GM18519 (cell line): ENCODE results near the gene DNAJB1.

Experiments used
- ATAC-seq: cut with Tn5 transposase; IDR thresholded peaks from one replicate; pipeline ENCODE4 v1.9.1; 2021; ENCODE audit warnings: mild to moderate bottlenecking, moderate library complexity; ENCODE audit not compliant: unreplicated experiment, low FRiP score

The DNAJB1 gene

DNA sequence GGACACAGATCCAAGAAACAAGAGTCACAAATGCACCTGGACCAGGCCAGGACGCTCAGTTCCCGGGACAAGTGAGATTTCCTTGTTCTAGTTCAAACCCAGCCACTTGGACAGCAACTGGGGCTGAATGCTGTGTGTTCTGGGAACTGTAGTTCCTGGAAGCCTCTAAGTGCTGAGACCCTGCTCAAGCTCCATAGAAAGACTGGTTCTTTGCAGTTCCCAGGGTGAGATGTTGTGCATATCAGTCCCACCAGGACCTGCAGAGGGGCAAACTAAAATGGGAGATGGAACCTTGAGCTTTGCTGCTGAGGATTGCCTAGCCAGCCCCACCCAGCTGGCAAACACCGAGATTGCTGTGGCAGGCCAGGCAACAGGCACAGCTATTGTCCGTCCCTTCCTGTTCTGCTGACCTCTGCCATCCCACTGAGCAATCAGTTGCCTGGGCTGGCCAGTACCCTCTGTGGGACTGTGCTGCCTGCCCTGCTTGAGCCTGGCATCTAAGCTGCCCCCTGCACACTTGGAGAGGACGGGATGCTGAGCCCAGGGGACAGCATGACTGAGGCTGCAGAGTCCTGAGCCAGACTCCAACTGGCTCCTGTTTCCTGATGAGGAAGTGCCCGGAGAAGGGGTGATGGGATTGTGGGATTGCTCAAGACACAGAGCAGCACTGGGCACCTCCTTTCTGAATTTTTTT lies 20.8 kb downstream of the DNAJB1 start:
- ATAC-seq, result no peak

DNA sequence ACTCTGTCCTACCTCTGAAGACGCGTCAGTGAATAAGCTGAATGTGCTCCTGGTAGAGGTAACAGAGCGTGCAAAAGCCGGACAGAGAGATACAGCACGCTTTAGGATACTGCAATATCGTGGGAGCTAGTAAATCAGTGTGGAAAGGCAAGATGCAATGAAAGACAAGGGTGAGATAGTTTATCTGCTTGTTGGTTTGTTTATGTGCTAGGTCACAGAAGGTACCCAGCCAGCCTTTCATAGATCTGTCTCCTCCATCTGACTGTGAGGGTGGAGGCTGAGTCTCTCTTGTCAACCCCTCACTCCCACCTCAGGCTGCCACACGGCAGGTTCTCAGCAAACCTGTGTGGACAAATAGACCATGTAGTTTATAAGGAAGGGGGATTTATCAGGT lies 21.4 kb downstream of the DNAJB1 start:
- no peak for ATAC-seq

DNA sequence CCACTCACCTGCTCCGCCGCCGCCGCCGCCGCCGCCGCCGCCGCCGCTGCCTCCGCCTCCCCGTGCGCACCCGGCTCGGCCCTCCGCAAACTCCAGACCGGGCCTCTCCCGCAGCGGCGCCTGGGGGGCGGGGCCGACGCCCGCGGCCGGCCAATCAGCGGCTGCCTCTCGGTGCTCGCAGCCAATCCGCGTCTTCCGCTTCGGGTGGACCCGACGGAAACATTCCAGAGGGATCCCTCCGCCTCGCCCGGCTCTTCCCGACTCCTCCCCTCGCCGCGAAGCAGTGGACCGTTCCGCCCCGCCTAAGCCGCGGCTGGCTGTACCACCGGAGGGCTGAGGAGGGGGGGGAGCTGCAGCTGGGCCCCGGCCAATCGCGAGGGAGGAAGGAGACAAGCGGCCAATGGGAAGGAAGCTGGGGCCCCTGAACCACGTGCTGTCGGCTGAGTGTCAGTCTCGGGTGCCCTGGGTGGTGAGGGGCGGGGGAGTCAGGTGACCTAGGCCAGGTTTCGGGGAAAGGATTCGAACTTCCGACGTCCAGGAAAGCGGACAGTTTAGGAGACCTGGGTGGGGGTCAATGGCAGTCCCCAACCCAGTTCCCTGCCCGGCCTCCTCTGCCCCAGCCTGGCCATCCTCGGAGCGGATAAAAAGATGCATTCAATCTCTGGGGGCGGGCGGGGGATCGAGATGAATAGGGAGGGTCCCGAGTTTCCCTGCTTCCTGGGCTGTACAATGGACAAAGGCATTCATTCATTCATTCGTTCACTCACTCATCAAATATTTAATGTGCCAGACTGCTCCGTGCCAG lies 22.0 kb downstream of the DNAJB1 start, which contains the start of gene GIPC1:
GIPC1 (minus strand) TSS at position 99 of the 805 bp plus-strand sequence. CDS start 13,151 bp downstream, outside the sequence.
- no peak for ATAC-seq

DNA sequence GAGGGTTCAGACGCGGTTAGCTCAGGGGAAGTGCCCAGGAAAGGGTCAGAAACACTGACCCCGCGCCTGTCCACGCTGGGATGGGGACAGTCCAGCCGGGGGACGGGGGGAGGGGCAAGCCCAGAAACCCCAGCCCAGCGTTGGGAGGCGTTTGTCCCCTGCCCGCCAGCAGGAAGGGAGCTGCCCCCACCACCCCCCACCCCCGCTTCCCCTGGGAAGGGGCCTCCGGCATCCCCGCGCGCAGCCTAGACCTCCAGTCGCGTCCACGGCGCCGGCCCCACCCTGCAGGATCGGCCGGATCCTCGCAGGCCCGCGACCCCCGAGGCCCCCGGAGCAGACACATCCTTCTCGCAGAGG lies 22.5 kb downstream of the DNAJB1 start:
- ATAC-seq, result no peak

DNA sequence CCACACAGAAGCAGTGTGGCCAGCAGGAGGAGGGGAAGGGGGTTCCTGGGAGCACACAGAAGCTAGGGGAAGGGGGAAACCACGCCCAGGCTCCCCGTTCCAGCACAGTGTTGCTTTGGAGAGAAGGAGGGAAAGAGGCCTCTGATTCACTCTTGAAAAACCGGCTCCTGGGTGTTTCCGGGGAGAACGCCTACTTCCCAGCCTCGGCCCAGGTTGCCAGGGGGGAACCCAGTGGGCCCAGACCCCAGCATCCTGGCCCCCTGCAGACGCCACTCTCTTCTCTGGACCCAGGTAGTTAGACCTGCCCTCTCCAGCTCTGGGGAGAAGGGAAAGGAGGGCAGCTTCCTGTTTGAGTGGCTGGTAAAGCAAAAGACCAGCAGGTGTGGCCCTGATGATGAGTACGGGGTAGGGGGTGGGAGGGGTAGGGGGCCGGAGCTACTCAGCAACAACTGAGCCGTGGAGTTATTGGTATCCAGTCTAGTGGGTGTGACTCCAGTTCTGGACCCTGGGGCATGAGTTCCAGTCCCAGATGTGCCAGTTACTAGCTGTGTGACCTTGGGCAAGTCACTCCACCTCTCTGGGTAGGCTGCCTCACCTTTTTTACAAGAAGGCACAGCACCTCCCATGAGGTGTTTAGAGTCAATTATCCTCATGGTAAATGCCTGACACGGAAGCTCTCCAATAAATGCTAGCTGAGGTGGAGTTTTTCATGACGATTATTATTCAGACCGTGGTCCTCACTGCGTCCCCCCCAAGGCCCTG lies 23.1 kb downstream of the DNAJB1 start:
- no peak for ATAC-seq

DNA sequence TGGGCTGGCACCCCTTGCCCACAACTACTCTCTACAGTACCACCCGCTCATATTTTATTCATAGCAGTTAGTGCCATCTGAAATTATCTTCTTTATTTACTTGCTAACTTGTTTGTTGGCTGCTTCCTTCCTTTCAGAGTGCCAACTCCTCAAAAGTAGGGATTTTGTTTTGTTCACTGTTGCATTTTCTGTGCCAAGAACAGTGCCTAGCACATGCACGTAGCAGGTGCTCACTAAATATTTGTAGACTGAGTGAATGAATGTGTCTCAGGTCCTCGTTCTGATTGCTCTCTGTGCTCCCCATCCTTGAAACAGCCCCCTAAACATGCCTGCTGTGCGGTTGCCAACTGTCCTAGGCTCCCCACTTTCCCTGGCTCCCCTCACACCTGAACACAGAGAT lies 23.8 kb downstream of the DNAJB1 start:
- no peak for ATAC-seq

DNA sequence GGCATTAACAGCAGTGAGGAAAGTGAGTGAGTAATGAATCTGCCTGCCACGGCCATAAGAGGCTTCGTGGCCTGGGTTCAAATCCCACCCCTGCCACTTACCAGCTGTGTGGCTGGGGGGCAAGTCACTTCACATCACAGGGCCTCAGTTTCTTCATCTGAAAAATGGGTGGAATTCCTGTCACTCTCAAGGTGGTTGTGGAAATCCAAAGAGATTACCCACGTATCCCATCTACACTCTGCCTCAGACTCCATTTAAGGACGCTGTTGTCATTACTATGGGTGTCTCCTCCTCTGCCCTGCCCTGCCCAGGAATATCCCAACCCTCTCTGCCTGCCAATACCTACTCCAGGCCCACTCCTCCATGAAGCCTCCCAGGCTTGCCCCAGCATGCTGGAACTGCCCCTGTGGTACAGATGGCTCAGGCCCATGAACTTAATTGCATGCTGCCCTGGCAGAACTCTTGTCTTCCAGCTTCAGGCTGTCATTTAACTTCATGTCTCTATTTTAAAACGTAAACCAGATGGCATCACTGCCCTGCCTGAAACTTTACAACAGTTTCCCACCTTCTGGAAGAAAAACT lies 25.4 kb downstream of the DNAJB1 start:
- ATAC-seq, result no peak

DNA sequence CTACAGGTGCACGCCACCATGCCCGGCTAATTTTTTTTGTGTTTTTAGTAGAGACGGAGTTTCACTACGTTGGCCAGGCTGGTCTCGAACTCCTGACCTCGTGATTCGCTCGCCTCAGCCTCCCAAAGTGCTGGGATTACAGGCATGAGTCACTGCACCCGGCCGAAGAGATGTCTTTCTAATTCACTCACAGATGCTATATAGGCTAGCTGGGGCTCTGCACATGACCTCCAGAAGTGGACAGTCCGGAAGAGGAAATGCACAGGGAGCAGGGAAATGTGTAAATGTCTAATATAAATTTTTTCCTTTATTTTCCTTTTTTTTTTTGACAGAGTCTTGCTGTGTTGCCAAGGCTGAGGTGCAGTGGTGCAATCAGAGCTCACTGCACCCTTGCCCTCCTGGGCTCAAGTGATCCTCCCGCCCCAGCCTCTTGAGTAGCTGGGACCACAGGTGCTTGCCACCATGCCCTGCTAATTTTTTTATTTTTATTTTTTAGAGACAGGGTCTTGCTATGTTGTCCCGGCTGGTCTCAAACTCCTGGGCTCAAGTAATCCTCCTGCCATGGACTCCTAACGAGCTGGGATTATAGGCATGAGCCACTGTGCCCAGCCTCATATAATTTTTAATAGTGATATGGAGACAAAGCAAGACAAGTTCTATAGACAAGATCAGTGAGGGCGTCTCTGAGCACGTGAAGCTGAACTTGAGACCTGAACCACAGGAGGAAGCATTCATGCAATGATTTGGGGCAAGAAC lies 30.6 kb downstream of the DNAJB1 start:
- ATAC-seq, result no peak

DNA sequence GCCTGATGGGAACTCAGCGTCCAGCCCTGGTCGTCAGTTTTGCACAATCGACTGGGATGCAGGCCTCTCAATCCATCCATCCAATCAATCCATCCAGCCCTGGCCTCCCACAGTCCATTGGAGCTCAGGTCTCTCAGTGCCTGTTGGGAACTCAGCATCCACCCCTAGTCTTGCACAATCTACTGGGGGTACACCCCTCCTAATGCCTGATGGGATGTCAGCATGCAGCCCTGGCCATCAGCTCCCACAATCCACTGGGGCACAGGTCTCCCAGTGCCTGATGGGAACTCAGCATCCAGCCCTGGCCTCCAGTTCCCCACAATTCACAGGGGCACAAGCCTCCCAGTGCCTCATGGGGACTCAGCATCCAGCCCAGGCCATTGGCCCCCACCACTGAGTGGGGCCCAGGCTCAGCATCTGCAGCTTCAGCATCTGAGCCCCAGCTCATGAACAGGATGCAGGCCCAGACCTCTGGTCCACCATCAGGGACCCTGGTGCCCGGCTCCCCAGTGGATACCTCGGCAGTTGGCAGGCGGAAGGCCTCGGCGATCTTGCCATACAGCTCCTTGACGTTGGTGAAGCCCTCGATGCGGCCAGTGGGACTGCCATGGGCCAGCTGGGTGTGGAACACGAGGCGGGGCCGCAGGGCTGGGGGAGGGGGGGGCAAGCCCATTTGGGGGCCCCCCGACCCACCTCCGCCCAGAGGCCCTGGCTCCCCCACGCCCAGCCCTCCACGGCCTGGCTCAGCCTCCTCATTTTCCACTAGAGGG lies 35.8 kb downstream of the DNAJB1 start:
- ATAC-seq, result no peak

DNA sequence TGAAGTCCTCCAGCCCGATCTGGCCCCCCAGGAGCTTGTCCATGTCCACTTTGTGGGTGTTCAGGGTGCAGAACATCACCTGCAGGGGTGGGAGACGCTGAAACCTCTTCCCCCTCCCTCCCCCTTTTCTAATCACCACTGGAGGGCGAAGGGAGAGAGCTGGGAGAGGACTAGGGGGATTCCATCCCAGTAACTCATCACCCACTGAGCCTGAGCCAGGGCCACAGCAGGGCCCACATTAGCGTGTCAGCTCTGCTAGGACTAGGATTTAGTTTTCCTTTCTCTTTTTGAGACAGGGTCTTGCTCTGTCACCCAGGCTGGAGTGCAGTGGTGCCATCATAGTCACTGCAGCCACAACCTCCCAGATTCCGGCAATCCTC lies 37.5 kb downstream of the DNAJB1 start:
- no peak for ATAC-seq

DNA sequence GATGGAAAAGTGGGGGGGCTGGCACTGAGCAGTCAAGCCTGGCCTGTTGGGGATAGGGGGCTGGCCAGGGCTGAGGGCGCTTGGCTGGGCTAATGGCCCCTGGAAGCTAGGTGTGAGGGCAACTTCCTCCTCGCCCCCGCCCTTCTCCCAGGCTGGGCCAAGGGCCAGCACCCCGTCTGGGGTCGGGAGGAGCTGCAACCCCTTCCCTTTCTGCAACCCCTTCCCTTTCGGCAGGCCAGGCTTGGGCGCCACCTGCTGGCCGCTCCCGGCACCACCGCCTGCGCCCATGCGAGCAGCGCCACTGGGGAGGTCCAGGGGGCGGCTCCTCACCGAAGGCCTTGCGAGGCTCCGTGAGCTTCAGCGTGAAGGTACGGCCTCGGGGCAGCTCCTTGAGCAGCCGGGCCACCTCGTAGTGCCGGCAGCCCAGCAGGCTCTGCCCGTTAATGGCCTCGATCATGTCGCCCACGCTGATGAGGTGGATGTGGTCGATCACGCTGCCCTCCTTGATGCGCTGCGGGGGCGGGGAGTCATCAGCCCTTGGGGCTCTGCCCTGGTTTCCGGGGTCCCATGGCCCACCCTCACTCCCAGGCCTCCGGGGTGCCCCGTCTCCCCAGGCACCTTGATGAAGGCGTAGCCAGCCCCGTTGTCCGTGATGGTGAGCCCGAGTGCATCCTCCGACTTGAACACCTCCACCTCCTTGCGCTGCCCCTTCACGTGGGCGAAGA lies 38.1 kb downstream of the DNAJB1 start:
- ATAC-seq, result no peak

DNA sequence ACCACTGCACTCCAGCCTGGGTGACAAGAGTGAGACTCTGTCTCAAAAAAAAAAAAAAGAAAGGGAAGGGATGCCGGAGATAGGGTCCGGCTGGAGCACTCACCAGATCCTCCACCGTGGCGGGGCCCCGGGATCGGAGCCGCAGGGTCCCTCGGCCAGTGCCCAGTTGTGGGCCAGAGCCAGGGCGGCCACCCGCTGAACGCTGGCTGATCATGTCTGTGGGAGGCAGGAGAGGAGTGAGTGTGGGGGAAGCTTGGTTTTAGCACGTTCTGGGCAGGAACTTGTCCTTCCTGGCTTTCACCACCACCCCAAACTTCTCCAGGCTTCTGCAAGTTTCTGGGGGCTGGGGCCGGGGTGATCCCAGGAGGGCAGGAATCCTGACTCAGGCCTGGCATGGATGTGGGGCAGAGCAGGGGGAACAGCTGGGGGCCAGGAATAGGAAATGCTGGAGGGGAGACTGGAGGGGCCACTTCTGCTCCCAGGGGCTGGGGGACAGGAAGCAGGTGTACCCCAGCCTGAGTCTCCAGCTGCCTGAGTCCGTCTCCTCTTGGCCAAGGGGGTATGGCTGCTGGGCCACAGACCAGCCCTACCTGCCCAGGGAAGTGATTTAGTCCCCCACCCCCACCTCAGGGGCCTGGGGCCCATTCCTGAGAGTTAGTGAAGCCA lies 38.8 kb downstream of the DNAJB1 start:
- ATAC-seq, result no peak

DNA sequence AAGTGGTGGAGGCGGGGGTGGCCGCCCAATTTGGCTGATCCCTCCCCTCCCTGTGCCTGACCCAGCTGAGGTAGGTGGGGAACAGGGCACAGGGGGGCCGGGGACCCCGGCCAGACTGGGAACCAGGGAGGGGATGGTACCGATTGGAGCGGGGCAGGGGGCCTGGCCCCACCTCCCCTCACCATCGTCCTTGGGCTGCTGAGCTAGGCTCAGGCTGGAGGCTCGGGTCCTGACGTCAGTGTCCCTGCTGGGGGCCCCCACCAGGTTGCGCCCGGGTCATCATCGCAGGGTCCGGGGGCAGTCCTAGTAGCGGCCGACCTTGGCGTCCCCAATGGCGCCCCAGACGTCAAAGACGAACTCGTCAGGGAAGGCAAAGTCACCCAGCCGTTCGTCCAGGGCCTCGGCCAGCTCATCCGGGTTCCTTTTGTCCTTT lies 40.1 kb downstream of the DNAJB1 start:
- no peak for ATAC-seq

DNA sequence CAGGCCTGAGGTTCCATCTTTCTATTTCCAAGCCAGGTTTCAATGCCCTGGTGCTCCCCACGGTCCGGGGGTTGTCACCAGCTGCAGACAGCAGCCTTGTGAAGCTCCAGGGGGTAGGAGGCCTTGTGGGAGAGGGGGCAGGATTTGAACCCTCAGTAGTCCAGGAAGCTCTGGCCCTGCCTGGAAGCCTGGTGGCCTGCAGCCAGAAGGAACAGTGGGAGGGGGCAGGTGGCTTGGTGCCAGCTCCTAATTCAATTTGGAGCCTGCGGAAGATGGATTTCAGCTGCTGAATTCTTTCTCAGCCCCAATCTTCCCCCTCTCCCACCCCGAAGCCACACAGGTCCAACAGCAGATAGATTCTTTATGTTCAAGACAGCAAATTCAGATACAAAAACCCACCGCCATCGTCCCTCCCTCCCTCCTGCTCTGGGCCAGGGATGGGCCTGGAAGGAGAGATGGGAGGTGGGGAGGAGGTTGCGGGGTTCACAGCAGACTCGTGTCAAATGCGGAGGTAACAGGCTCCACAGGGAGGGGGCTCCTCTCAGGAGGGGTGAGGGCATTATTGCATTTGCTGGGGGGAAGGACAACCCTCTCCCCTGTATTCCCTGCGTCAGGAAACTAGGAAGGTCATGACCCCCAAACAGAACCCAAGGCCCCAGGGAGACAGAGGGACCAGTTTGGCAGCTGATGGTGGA lies 40.6 kb downstream of the DNAJB1 start:
- ATAC-seq, result no peak

DNA sequence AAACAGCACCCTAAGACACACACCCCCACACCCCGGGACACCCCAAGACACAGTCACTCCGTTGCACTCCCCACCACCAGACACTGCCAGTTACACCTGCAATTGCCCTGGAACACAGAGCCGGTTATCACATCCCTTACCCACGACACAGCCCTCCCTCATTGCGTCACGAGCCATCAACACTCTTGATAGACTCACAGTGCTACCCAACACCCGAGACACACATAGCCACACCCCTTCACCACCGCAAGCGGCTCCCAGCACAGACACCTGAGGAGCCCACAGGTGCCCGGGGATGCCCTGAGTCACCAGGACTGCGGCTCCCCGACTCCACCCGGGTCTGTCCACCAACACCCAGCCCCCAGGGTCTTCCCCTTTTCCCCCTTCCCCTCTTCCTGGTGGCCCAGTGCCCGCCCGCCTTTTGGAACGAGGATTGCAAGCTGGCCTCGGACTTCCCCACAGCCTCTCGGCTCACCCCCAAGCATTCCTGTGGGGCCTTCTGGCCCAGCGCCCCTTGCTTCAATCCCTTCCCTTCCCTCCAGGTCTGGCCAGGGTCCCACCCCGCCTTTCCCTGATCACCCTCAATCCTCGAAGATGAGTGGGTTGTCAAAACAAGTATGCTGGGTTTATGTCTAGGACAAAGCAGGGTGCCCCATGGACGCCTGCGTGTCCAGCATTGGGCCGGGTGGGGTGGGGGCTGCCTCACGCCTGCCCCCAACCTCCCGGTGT lies 41.4 kb downstream of the DNAJB1 start:
- no peak for ATAC-seq

DNA sequence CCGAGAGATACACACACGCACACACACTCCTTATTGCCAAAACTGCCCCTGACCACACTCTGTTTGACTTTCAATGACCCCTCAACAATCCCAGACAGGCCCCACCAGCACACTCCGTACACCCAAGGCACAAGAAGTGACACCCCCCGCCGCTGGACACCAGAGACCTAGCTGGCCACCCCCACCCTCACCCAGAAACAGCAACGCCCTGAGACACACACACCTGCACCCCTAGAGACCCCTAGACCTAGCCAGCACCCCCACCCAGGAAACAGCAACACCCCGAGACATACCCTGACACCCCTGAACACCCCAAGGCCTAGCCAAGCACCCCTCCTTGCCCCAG lies 41.9 kb downstream of the DNAJB1 start:
- no peak for ATAC-seq
